Effector memory CD4-positive, alpha-beta T cell (primary cell): ENCODE data around the gene ELMOD2.
A peak's percentile ranks its signal among the peaks of the same experiment; 100 is the strongest.
"Not testable (repeated sequence)": the region's sequence is repeated elsewhere in the genome, so short reads cannot be mapped to it uniquely, and the experiment has no call there.

Source experiments
- DNase-seq, 3 donors: peaks; one replicate each; pipeline ENCODE4 v3.0.0-alpha.2; 2020
- H3K27ac ChIP-seq: 2 replicates; pipeline ENCODE4 v1.7.0; 2013; ENCODE audit warnings: mild to moderate bottlenecking, low read length, moderate library complexity; ENCODE audit not compliant: insufficient read depth, poor library complexity, severe bottlenecking
- H3K27me3 ChIP-seq: replicated peaks from 2 replicates; pipeline ENCODE4 v1.7.0; 2013; ENCODE audit warnings: mild to moderate bottlenecking, low read length; ENCODE audit not compliant: insufficient read depth, control insufficient read depth, poor library complexity, severe bottlenecking
- H3K36me3 ChIP-seq: 2 replicates; pipeline ENCODE4 v1.7.0; 2013; ENCODE audit warnings: mild to moderate bottlenecking, low read length, moderate library complexity; ENCODE audit not compliant: control insufficient read depth, insufficient read depth
- H3K4me1 ChIP-seq: 2 replicates; pipeline ENCODE4 v1.7.0; 2013; ENCODE audit warnings: low read length, mild to moderate bottlenecking; ENCODE audit not compliant: control insufficient read depth, insufficient read depth, poor library complexity, severe bottlenecking
- H3K4me3 ChIP-seq: 2 replicates; pipeline ENCODE4 v1.7.0; 2013; ENCODE audit warnings: low read length, low read depth, mild to moderate bottlenecking; ENCODE audit not compliant: insufficient read depth, poor library complexity, severe bottlenecking
- H3K9me3 ChIP-seq: 2 replicates; pipeline ENCODE4 v1.7.0; 2013; ENCODE audit warnings: mild to moderate bottlenecking, low read length, moderate library complexity; ENCODE audit not compliant: control insufficient read depth
- total RNA-seq, 3 donors: gene quantifications; one replicate each; lab custom pipeline; 2026; lab: John Stamatoyannopoulos, UW

The ELMOD2 gene, protein sequence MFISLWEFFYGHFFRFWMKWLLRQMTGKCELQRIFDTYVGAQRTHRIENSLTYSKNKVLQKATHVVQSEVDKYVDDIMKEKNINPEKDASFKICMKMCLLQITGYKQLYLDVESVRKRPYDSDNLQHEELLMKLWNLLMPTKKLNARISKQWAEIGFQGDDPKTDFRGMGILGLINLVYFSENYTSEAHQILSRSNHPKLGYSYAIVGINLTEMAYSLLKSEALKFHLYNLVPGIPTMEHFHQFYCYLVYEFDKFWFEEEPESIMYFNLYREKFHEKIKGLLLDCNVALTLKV
- 10.1 to 12.3 (median 12.1) reads per million in 3 donors for total RNA-seq

DNA sequence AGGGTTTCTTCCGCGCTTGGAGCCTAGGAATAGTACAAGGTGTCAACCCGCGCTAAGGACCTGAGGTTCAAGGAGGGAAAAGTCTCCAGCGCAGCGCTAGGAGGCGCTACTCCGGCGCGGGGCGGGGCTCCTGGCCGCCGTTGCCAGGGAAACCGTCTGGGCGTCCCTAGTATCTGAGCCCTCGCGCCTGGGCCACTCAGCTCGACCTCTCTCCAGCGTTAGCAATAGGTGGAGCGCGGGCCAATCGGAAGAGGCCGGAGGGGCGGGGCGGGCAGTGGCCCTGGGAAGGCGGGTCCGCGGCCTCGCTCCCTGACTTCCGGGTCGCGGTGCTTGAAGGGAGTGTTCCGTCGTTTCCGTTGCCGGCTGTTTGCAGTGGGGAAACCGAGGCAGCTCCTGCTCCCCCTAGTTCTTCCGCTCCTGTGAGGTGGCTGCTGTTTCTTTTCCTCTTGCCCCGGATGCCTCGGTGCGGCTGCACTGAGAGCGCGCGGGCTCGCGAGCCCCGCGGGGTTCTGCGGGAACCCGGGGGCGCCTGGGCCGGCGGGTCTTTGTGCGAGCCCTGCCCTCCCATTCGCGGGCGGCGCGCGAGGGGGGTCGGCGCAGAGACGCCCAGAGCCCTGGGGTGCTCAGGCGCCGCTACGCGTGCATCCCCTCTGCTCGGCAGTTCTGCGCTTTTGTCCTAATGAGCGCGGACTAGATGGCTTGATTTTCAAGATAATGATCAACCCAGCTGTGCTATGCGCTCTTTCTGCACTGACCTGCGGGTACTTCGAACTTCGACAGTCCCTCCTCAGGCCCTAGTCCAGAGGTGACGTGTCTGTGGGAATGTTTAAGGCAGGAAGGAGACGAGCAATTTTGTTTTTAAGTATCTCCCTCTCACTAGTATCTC lies at the start of gene ELMOD2:
ELMOD2 (plus strand) TSS at position 312 of the 886 bp plus-strand sequence. CDS start 1,261 bp downstream, outside the sequence.
- H3K4me1 ChIP-seq = no peaks in the 10 kb centered on the region
- H3K27me3 ChIP-seq = no peaks in the 10 kb centered on the region
- peak; percentile 94 to 96 (median 95) for DNase-seq
- H3K27ac ChIP-seq = peak within 1 kb of the TSS; percentile 51
- H3K4me3 ChIP-seq = peak within 1 kb of the TSS; percentile 62
- no peaks in the 10 kb centered on the region for H3K9me3 ChIP-seq
- H3K36me3 ChIP-seq = no peaks in the 10 kb centered on the region

DNA sequence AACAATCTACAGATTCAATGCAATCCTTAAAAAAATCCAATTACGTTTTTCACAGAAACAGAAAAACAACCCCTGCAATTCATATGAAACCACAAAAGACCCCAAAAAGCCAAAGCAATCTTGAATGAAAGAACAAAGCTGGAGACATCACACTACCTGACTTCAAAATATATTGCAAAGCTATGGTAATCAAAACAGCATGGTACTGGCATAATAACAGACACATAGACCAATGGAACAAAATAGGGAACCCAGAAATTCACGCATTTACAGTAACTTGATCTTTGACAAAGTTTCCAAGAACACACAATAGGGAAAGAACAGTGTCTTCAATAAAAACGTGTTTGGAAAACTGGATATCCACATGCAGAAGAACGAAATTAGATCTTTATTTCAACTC lies 40.5 kb upstream of the ELMOD2 start:
- no peaks in the 10 kb centered on the region for H3K9me3 ChIP-seq
- no peak for DNase-seq

DNA sequence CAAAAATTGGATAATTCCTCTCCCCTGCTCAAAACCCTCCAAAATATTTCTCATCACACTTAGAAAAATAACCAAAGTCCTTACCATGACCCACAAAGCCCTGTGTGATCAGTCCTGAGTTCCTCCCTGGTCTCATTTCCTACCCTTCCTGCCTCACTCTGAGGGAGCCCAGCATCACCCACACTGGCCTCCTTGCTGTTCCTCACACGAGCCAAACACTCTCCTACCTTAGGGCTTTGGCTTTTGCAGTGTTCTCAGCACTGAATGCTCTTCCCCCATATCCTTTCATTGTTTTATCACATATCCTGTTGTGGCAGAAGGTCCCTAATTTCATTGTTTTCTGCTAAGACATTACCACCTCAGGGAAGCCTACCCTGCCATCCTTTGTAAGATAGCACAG lies 38.0 kb upstream of the ELMOD2 start:
- Histone ChIP-seq H3K36me3 (no peaks in the 10 kb centered on the region), H3K4me1 (no peaks in the 10 kb centered on the region), H3K27ac (no peak overlapping the region), H3K4me3 (no peak overlapping the region), H3K9me3 (no peaks in the 10 kb centered on the region), H3K27me3 (no peaks in the 10 kb centered on the region)
- no peak for DNase-seq

More for the DNA sequence above, 40.5 kb upstream of the ELMOD2 start:
- H3K27ac ChIP-seq = no peak overlapping the region
- no peaks in the 10 kb centered on the region for H3K27me3 ChIP-seq
- H3K36me3 ChIP-seq = no peaks in the 10 kb centered on the region
- H3K4me1 ChIP-seq = no peaks in the 10 kb centered on the region
- no peak overlapping the region for H3K4me3 ChIP-seq

DNA sequence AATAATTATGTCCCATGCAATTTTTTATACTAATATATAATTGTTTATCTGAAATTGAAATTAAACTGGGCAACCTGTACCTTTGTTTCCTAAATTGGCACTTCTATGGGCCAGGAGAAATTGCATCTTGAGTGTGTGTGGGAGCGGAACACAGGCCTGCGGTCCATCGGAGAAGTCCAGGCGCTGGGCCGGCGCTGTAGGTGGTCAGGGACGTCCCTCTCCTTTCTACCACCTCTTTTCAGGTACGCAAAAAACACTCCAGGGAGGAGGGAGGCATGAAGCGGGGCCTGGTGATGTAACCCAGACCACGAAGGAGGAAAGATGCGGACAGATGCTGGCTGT lies 26.6 kb upstream of the ELMOD2 start:
- H3K9me3 ChIP-seq = no peaks in the 10 kb centered on the region
- no peak overlapping the region for H3K27ac ChIP-seq
- H3K4me3 ChIP-seq = no peak overlapping the region
- H3K36me3 ChIP-seq = no peaks in the 10 kb centered on the region
- DNase-seq = no peak
- H3K4me1 ChIP-seq = peaks cover 3% of the 10 kb centered on the region
- peaks cover 25% of the 10 kb centered on the region for H3K27me3 ChIP-seq

DNA sequence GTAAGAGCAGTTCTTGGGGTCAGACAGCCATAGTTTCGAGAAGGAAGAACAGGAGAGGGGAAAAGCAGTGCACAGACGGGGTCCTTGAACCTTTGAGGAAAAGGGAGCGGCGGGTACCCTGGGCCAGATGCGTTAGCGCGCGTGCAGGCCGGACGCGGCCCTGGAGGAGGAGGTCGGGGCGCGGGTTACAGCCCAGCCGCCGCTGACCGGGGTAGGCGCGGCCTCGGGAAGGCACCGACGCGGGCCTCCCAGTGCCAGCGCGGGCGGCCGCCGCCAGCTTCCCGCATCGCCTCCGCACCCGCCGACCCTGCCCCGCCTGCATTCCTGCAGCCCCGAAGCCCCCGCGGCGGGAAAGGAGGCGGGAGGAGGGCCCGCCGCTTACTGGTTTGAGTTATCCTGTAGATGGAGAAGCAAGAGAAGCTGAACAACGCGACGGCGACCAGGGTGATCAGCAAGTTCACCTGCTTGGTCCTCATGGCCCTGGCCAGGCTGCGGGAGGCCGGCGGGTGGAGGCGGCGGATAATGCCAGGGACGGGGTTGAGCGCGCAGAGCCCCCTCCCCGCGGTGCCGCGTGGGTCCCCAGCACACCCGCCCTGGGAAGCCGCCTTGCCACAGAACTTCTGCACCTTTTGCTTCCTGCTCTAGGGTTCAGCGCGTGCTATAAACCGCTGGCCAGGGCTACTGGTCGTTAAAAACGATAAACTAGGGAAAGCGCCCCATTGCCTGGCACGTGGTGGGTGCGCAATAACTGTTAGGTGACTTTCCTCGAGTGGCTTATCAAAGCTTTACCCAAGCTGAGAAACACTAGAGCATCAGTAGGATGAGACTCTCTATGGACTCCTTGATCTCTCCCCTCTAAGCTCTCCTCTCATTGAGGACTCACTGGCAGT lies 26.0 kb upstream of the ELMOD2 start, which contains the start of gene MGAT4D:
MGAT4D (minus strand) TSS at position 547 of the 890 bp plus-strand sequence; CDS start at position 476, 71 bp downstream.
- no peak within 1 kb of the TSS for H3K27ac ChIP-seq
- H3K36me3 ChIP-seq = no peaks in the 10 kb centered on the region
- peaks cover 25% of the 10 kb centered on the region for H3K27me3 ChIP-seq
- H3K4me1 ChIP-seq = peaks cover 3% of the 10 kb centered on the region
- no peaks in the 10 kb centered on the region for H3K9me3 ChIP-seq
- DNase-seq = no peak
- H3K4me3 ChIP-seq = peak within 1 kb of the TSS; percentile 20

DNA sequence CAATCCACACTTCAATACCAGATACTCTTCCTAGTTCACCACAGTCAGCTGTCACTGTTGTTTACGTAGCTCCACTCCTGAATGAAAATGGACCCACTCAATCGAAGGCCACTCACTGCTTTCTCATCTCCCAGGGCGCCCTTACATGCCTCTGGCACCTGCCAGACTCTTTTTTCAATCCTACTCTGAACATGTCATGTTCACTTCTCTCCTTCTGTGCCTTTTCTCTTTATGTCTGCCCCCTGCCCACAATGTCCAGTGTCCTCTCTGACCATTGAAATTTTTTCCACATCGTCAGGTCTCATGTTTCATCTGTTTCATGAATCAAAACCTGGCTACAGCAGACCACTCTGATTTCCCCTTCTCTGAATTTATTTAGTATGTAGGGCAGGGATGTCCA lies 24.6 kb upstream of the ELMOD2 start:
- H3K9me3 ChIP-seq = no peaks in the 10 kb centered on the region
- no peak overlapping the region for H3K4me3 ChIP-seq
- H3K4me1 ChIP-seq = peaks cover 3% of the 10 kb centered on the region
- H3K27ac ChIP-seq = no peak overlapping the region
- no peaks in the 10 kb centered on the region for H3K36me3 ChIP-seq
- no peak for DNase-seq
- H3K27me3 ChIP-seq = peaks cover 23% of the 10 kb centered on the region

DNA sequence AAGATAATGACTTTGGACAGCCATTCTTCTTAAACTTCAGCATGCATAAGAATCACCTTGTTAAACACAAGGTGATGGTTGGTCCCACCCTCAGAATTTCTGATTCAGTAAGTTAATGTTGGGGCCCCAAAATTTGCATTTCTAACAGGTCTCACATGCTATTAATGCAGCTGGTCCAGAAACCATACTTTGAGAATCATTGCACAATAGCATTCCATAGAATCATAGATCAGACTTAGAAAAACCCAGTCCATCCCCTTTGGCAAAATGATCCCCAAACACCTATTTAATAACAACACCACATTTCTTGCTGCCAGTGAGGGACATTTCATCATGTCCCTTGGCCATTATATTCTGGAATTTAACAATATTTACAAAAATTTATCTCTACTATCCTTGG lies 19.7 kb upstream of the ELMOD2 start:
- Histone ChIP-seq H3K9me3 (no peaks in the 10 kb centered on the region), H3K27me3 (peaks cover 7% of the 10 kb centered on the region), H3K4me1 (no peaks in the 10 kb centered on the region), H3K4me3 (no peak overlapping the region), H3K36me3 (no peaks in the 10 kb centered on the region), H3K27ac (no peak overlapping the region)
- DNase-seq = no peak

DNA sequence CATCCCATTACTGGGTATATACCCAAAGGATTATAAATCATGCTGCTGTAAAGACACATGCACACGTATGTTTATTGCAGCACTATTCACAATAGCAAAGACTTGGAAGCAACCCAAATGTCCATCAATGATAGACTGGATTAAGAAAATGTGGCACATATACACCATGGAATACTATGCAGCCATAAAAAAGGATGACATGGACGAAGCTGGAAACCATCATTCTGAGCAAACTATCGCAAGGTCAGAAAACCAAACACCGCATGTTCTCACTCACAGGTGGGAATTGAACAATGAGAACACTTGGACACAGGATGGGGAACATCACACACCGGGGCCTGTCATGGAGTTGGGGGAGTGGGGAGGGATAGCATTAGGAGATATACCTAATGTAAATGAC lies 10.2 kb upstream of the ELMOD2 start:
- H3K27ac ChIP-seq, H3K36me3 ChIP-seq, H3K9me3 ChIP-seq, H3K27me3 ChIP-seq, H3K4me1 ChIP-seq, DNase-seq, H3K4me3 ChIP-seq: not testable (repeated sequence)

DNA sequence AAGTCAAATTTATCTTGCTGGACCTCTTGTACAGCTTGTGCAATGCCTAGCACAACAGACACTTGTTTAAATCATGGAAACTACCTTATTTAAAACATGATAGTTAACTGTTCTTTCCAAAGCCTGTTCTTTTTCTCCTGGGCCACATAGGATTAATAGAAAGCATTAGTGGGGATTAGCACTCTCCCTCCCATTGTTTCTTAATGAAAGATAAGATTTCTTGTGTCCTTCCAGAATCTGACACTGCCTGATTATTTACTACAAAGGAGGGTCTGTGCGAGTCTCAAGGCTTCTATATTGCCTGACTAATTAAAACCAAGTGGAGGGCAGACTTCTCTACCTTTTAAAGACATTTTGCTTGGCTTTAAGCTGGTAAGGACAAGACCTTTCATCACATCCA lies 8.5 kb upstream of the ELMOD2 start:
- H3K36me3 ChIP-seq = no peaks in the 10 kb centered on the region
- H3K4me1 ChIP-seq = no peaks in the 10 kb centered on the region

More for the DNA sequence above, 8.5 kb upstream of the ELMOD2 start:
- Histone ChIP-seq H3K4me3 (no peak overlapping the region), H3K27me3 (no peaks in the 10 kb centered on the region), H3K27ac (no peak overlapping the region), H3K9me3 (no peaks in the 10 kb centered on the region)
- no peak for DNase-seq
